Measurements from ENCODE around the gene PPM1E.

Gene PPM1E

GRCh38 chr17:58989629-58990028 lies 234.0 kb downstream of the PPM1E start:
- no peak overlapping the region for H3K4me3 ChIP-seq (ENCODE audit: low read depth, low read length)
- TF ChIP-seq, protein P1, sequence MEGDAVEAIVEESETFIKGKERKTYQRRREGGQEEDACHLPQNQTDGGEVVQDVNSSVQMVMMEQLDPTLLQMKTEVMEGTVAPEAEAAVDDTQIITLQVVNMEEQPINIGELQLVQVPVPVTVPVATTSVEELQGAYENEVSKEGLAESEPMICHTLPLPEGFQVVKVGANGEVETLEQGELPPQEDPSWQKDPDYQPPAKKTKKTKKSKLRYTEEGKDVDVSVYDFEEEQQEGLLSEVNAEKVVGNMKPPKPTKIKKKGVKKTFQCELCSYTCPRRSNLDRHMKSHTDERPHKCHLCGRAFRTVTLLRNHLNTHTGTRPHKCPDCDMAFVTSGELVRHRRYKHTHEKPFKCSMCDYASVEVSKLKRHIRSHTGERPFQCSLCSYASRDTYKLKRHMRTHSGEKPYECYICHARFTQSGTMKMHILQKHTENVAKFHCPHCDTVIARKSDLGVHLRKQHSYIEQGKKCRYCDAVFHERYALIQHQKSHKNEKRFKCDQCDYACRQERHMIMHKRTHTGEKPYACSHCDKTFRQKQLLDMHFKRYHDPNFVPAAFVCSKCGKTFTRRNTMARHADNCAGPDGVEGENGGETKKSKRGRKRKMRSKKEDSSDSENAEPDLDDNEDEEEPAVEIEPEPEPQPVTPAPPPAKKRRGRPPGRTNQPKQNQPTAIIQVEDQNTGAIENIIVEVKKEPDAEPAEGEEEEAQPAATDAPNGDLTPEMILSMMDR (IDR thresholded peaks at IDR 0.05; ENCODE audit: insufficient read depth, low read length, missing control alignments): no peak
- ChIA-PET CTCF (no interaction called here), POLR2A (interaction anchor here (0.9 kb wide), 1 partner anchor 331 kb away, joined by 3 read pairs; no protein-coding TSS in a partner anchor)
- DNase-seq (ENCODE audit: low read depth, low spot score): no peak

DNA sequence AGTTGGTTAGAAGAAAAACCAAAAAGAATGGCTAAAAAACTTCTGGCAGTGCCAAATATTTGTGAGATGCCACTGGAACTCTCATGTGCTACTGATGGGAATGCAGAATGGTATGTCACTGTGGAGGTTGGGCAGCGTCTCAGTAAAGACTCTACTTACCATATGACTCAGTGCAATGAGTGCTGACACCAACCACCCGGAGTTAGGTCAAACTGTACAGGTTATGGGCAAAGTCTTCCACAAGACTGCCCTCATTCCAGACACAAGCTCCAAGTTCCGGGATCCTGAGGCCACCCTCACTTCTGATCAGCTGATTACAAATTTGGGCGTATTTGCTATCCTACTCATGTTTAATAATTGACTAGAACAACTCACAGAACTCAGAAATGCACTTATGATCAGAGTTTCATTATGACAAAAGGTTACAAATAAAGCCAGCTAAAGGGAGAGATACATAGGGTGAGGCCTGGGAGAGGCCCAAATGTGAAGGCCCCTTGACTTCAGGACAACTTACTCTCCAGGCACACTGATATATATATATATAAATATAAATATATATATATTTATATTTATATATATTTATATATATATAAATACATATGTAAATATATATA lies 236.2 kb downstream of the PPM1E start:
- CTCF ChIA-PET: interaction anchor here (1.1 to 2.4 kb wide), 5 partner anchors 11 to 759 kb away, joined by 3 to 12 read pairs (median 4); no protein-coding TSS in a partner anchor
- POLR2A ChIA-PET: no interaction called here

DNA sequence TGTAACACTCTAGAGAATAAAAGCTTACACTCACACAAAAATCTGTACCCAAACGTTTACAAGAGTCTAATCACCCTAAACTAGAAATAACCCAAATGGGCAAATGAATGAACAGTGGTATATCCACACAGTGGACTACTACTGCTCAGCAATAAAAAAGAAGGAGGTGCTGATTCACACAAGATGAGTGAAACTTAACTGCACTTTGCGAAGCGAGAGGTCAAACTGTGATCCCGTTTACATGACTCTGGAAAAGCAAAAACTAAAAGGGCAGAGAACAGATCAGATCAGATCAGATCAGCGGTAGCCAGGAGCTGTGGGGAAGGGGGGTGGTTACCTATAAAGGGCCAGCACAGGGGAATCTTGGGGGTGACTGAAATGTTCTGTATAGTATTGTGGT lies 237.7 kb downstream of the PPM1E start:
- no peak for DNase-seq (ENCODE audit: low read depth, low spot score)
- ChIA-PET POLR2A (no interaction called here), CTCF (interaction anchor here (0.9 to 2.4 kb wide), 3 partner anchors 11 to 282 kb away, joined by 3 to 12 read pairs (median 4); no protein-coding TSS in a partner anchor)
- H3K4me3 ChIP-seq (ENCODE audit: low read depth, low read length): no peak overlapping the region
- TF ChIP-seq, protein P1 (IDR thresholded peaks at IDR 0.05; ENCODE audit: insufficient read depth, low read length, missing control alignments): no peak

More for the DNA sequence above, 236.2 kb downstream of the PPM1E start:
- peak; percentile 70 for DNase-seq (ENCODE audit: low read depth, low spot score)
- TF ChIP-seq, protein P1 (IDR thresholded peaks at IDR 0.05; ENCODE audit: insufficient read depth, low read length, missing control alignments): no peak
- no peak overlapping the region for H3K4me3 ChIP-seq (ENCODE audit: low read depth, low read length)

GRCh38 chr17:58995247-58995940 lies 239.7 kb downstream of the PPM1E start:
- TF ChIP-seq, protein P1 (IDR thresholded peaks at IDR 0.05; ENCODE audit: insufficient read depth, low read length, missing control alignments): no peak
- DNase-seq (ENCODE audit: low read depth, low spot score): no peak
- ChIA-PET POLR2A (no interaction called here), CTCF (interaction anchor here (0.6 to 0.7 kb wide), 2 partner anchors 9 to 334 kb away, joined by 3 read pairs; no protein-coding TSS in a partner anchor)
- no peak overlapping the region for H3K4me3 ChIP-seq (ENCODE audit: low read depth, low read length)

DNA sequence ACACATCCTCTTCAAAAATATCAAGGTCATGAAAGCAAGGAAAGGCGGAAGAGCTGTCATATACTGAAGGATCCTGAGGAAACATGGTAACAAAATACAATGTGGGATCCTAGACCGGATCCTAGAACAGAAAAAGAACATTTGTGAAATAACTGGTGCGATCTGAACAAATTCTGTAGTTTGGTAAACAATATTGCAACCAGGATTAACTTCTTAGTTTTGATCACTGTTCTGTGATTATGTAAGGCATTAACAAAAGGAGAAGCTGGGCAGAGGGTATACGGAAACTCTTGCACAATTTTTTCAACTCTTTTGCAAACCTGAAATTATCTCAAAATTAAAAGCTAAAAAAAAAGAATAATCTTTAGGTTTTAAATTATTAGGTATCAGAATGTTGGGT lies 241.3 kb downstream of the PPM1E start:
- ChIA-PET POLR2A (no interaction called here), CTCF (interaction anchor here (1.6 to 2.4 kb wide), 2 partner anchors 476 to 478 kb away, joined by 3 to 5 read pairs; no protein-coding TSS in a partner anchor)
- H3K4me3 ChIP-seq (ENCODE audit: low read depth, low read length): no peak overlapping the region
- no peak for DNase-seq (ENCODE audit: low read depth, low spot score)
- TF ChIP-seq, protein P1 (IDR thresholded peaks at IDR 0.05; ENCODE audit: insufficient read depth, low read length, missing control alignments): no peak
